ENCODE results near the gene PDE4D.
"Not testable (repeated sequence)": the region's sequence is repeated elsewhere in the genome, so short reads cannot be mapped to it uniquely, and the experiment has no call there.

Gene PDE4D

DNA sequence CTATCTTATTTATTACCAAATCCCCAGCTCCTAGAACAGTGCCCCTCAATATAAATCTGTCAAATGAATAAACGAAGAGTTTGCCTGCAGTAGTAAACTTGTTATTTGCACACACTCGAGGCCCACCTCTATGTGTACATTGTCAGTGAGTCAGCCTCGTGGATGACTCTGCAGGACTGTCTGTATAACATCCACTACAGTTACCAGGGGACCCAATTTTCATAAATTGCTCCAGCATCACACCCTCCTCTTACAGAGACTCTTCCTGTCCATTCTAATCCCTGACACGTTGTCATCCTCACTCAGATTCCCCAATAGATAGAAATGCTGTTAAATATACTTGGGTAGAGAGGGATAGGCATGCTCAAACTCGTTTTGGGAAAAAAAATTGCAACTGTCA lies 832.1 kb downstream of the PDE4D start:
- Histone ChIP-seq H3K4me2 (ENCODE audit: low read length, poor library complexity, severe bottlenecking) (no peak overlapping the region), H3K79me1 (replicated peaks; ENCODE audit: low read length, poor library complexity, severe bottlenecking) (no peaks in the 10 kb centered on the region), H4K8ac (ENCODE audit: low read length) (no peak overlapping the region), H2BK12ac (ENCODE audit: low read length in 2 of 2) (no peak overlapping the region), H3K23ac (ENCODE audit: low read length in 2 of 2) (no peak overlapping the region), H3K27me3 (ENCODE audit: control insufficient read depth in 1 of 2, insufficient read depth in 1 of 2, low read length in 2 of 2) (peaks cover 0 to 10% of the 10 kb centered on the region in 2 experiments), H3K14ac (ENCODE audit: low read length in 2 of 2) (no peak overlapping the region), H3K9me3 (ENCODE audit: control insufficient read depth, low read length) (no peaks in the 10 kb centered on the region), H2BK120ac (ENCODE audit: low read depth, low read length) (no peak overlapping the region), H3K4me1 (ENCODE audit: control insufficient read depth, insufficient read depth, low read depth, low read length) (no peaks in the 10 kb centered on the region), H3K4ac (ENCODE audit: low read depth in 1 of 2, low read length in 2 of 2) (peak overlapping the region in 1 of 2 experiments; percentile 16), H4K91ac (ENCODE audit: low read length) (no peak overlapping the region), H3K36me3 (ENCODE audit: control insufficient read depth in 1 of 2, insufficient read depth in 2 of 2, low read depth in 1 of 2, low read length in 2 of 2) (no peaks in the 10 kb centered on the region), H3K27ac (ENCODE audit: low read length, poor library complexity, severe bottlenecking) (no peak overlapping the region), H3K4me3 (ENCODE audit: insufficient read depth in 1 of 2, low read depth in 1 of 2, low read length in 2 of 2) (no peak overlapping the region), H2BK5ac (ENCODE audit: low read depth, low read length, poor library complexity, severe bottlenecking) (no peak overlapping the region), H2AFZ (ENCODE audit: low read depth, low read length) (no peak overlapping the region), H3K9ac (ENCODE audit: low read length) (no peak overlapping the region), H2AK5ac (ENCODE audit: low read length, severe bottlenecking) (no peak overlapping the region), H2BK15ac (ENCODE audit: low read depth, poor library complexity, severe bottlenecking) (no peak overlapping the region), H3K18ac (ENCODE audit: low read depth in 1 of 2, low read length in 2 of 2) (no peak overlapping the region)
- DNase-seq: peak; percentile 80
- WGBS: 0% methylated on average over 3 of the region's 5 CpGs

DNA sequence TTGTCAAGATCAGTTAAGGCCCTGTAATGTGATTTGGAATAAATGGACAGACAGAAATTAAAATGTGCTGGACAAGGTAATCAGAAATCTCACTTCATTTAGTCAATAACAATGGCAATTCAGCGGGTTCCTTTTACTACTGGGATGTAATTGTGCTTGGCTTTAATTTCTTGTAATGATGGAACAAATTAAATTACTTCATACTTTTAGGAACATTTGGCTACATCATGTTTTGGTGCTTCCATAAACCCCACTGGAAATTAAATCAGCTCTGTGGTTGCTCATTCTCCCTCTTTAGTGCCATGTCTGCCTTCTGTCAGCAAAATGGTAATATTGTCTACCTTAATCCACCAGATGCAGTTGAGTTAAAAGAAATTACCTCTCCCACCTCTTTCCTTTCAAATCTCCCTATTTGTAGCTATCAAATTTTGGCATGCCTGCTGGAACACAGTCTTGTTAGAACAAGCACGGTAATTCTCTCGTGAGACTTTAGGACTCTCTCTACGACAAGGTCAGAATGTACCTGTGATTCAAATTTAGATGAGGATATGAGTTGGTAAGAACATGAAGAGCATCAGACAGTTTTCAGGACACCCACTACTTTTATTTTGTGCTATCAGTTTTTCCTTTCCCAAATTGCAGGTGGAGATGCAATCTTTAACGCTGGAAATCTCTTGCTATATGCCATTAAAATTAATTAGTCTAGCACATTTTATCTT lies 834.4 kb downstream of the PDE4D start:
- Histone ChIP-seq H2AK5ac (ENCODE audit: low read length, severe bottlenecking) (no peak overlapping the region), H2BK5ac (ENCODE audit: low read depth, low read length, poor library complexity, severe bottlenecking) (no peak overlapping the region), H4K91ac (ENCODE audit: low read length) (no peak overlapping the region), H3K4me2 (ENCODE audit: low read length, poor library complexity, severe bottlenecking) (no peak overlapping the region), H3K18ac (ENCODE audit: low read depth in 1 of 2, low read length in 2 of 2) (no peak overlapping the region), H3K9me3 (ENCODE audit: control insufficient read depth, low read length) (no peaks in the 10 kb centered on the region), H3K4me3 (ENCODE audit: insufficient read depth in 1 of 2, low read depth in 1 of 2, low read length in 2 of 2) (no peak overlapping the region), H3K27ac (ENCODE audit: low read length, poor library complexity, severe bottlenecking) (no peak overlapping the region), H3K36me3 (ENCODE audit: control insufficient read depth in 1 of 2, insufficient read depth in 2 of 2, low read depth in 1 of 2, low read length in 2 of 2) (no peaks in the 10 kb centered on the region), H2BK15ac (ENCODE audit: low read depth, poor library complexity, severe bottlenecking) (no peak overlapping the region), H2BK12ac (ENCODE audit: low read length in 2 of 2) (no peak overlapping the region), H3K4ac (ENCODE audit: low read depth in 1 of 2, low read length in 2 of 2) (no peak overlapping the region), H2AFZ (ENCODE audit: low read depth, low read length) (no peak overlapping the region), H4K8ac (ENCODE audit: low read length) (no peak overlapping the region), H3K27me3 (ENCODE audit: control insufficient read depth in 1 of 2, insufficient read depth in 1 of 2, low read length in 2 of 2) (peaks cover 0 to 10% of the 10 kb centered on the region in 2 experiments), H3K4me1 (ENCODE audit: control insufficient read depth, insufficient read depth, low read depth, low read length) (no peaks in the 10 kb centered on the region), H3K9ac (ENCODE audit: low read length) (no peak overlapping the region), H2BK120ac (ENCODE audit: low read depth, low read length) (no peak overlapping the region), H3K79me1 (replicated peaks; ENCODE audit: low read length, poor library complexity, severe bottlenecking) (no peaks in the 10 kb centered on the region), H3K14ac (ENCODE audit: low read length in 2 of 2) (no peak overlapping the region), H3K23ac (ENCODE audit: low read length in 2 of 2) (no peak overlapping the region)
- 75% methylated on average over 4 of the region's 5 CpGs for WGBS
- no peak for DNase-seq

DNA sequence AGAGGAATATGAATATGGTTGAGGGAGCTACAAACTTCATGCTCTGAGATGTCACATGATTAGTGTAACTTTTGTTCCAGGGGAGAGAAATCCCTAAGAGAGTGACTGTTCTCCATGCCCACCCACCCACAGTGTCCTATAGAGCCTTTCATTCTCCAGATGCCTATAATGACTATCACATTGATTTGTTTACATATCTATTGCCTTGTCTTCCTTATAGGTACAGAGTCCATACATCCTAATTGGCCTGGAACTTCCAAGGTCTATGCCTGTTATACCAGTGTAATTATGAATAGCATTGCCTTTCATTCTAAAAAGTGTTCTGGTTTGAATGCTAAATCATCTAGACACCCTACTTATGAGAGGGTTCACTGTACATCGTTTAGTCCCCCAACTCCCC lies 835.3 kb downstream of the PDE4D start:
- H3K27ac ChIP-seq (ENCODE audit: low read length, poor library complexity, severe bottlenecking): no peak overlapping the region
- H3K36me3 ChIP-seq (ENCODE audit: control insufficient read depth in 1 of 2, insufficient read depth in 2 of 2, low read depth in 1 of 2, low read length in 2 of 2): no peaks in the 10 kb centered on the region
- no peak overlapping the region for H2BK5ac ChIP-seq (ENCODE audit: low read depth, low read length, poor library complexity, severe bottlenecking)
- no peak overlapping the region for H3K9ac ChIP-seq (ENCODE audit: low read length)
- H3K23ac ChIP-seq (ENCODE audit: low read length in 2 of 2): no peak overlapping the region
- no peaks in the 10 kb centered on the region for H3K79me1 ChIP-seq (replicated peaks; ENCODE audit: low read length, poor library complexity, severe bottlenecking)
- H3K4me2 ChIP-seq (ENCODE audit: low read length, poor library complexity, severe bottlenecking): no peak overlapping the region
- no peak for DNase-seq
- no peak overlapping the region for H3K4ac ChIP-seq (ENCODE audit: low read depth in 1 of 2, low read length in 2 of 2)
- no peak overlapping the region for H3K18ac ChIP-seq (ENCODE audit: low read depth in 1 of 2, low read length in 2 of 2)
- H3K14ac ChIP-seq (ENCODE audit: low read length in 2 of 2): no peak overlapping the region
- peaks cover 0 to 10% of the 10 kb centered on the region in 2 experiments for H3K27me3 ChIP-seq (ENCODE audit: control insufficient read depth in 1 of 2, insufficient read depth in 1 of 2, low read length in 2 of 2)
- H2AK5ac ChIP-seq (ENCODE audit: low read length, severe bottlenecking): no peak overlapping the region
- H3K4me1 ChIP-seq (ENCODE audit: control insufficient read depth, insufficient read depth, low read depth, low read length): peaks cover 3% of the 10 kb centered on the region
- no peak overlapping the region for H2BK12ac ChIP-seq (ENCODE audit: low read length in 2 of 2)
- no peaks in the 10 kb centered on the region for H3K9me3 ChIP-seq (ENCODE audit: control insufficient read depth, low read length)
- no peak overlapping the region for H4K91ac ChIP-seq (ENCODE audit: low read length)
- no peak overlapping the region for H3K4me3 ChIP-seq (ENCODE audit: insufficient read depth in 1 of 2, low read depth in 1 of 2, low read length in 2 of 2)
- H2AFZ ChIP-seq (ENCODE audit: low read depth, low read length): no peak overlapping the region
- no peak overlapping the region for H2BK15ac ChIP-seq (ENCODE audit: low read depth, poor library complexity, severe bottlenecking)
- 88% methylated on average over 1 of the region's 1 CpG for WGBS
- no peak overlapping the region for H2BK120ac ChIP-seq (ENCODE audit: low read depth, low read length)
- no peak overlapping the region for H4K8ac ChIP-seq (ENCODE audit: low read length)

DNA sequence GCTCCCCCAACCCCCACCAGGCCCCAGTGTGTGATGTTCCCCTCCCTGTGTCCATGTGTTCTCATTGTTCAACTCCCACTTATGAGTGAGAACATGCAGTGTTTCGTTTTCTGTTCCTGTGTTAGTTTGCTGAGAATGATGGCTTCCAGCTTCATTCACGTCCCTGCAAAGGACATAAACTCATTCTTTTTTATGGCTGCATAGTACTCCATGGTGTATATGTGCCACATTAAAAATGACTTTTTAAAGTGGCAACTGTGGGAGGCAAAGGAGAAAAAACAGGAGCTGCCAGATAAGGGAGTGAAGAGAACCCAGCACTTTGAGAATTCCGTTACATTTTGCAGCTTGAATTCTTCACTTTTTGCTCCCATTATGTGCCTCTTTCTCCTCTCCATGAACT lies 836.9 kb downstream of the PDE4D start:
- not testable (repeated sequence) for H3K79me1 ChIP-seq (replicated peaks; ENCODE audit: low read length, poor library complexity, severe bottlenecking); H3K18ac ChIP-seq (ENCODE audit: low read depth in 1 of 2, low read length in 2 of 2); H3K27ac ChIP-seq (ENCODE audit: low read length, poor library complexity, severe bottlenecking); H3K36me3 ChIP-seq (ENCODE audit: control insufficient read depth in 1 of 2, insufficient read depth in 2 of 2, low read depth in 1 of 2, low read length in 2 of 2); H3K27me3 ChIP-seq (ENCODE audit: control insufficient read depth in 1 of 2, insufficient read depth in 1 of 2, low read length in 2 of 2); H4K8ac ChIP-seq (ENCODE audit: low read length); H3K9ac ChIP-seq (ENCODE audit: low read length); H2AK5ac ChIP-seq (ENCODE audit: low read length, severe bottlenecking); H3K4me3 ChIP-seq (ENCODE audit: insufficient read depth in 1 of 2, low read depth in 1 of 2, low read length in 2 of 2); H2AFZ ChIP-seq (ENCODE audit: low read depth, low read length); H3K14ac ChIP-seq (ENCODE audit: low read length in 2 of 2); H4K91ac ChIP-seq (ENCODE audit: low read length); H3K4me2 ChIP-seq (ENCODE audit: low read length, poor library complexity, severe bottlenecking); DNase-seq; H3K4ac ChIP-seq (ENCODE audit: low read depth in 1 of 2, low read length in 2 of 2); H2BK120ac ChIP-seq (ENCODE audit: low read depth, low read length); H2BK5ac ChIP-seq (ENCODE audit: low read depth, low read length, poor library complexity, severe bottlenecking); H3K23ac ChIP-seq (ENCODE audit: low read length in 2 of 2); H2BK15ac ChIP-seq (ENCODE audit: low read depth, poor library complexity, severe bottlenecking); H3K4me1 ChIP-seq (ENCODE audit: control insufficient read depth, insufficient read depth, low read depth, low read length); H2BK12ac ChIP-seq (ENCODE audit: low read length in 2 of 2); H3K9me3 ChIP-seq (ENCODE audit: control insufficient read depth, low read length)
- WGBS: 86% methylated on average over 1 of the region's 3 CpGs

All from mesenchymal stem cell (in vitro differentiated cells and primary cell).